PFSK-1 (cell line): ENCODE results near the gene TTC38.

Source experiments
- FOXP2 ChIP-seq: optimal IDR thresholded peaks from 2 replicates; pipeline ENCODE3; 2011; ENCODE audit warnings: borderline replicate concordance, control low read depth, inconsistent platforms; ENCODE audit not compliant: insufficient read depth; ENCODE audit errors: extremely low read length, extremely low read depth
- POLR2AphosphoS5 ChIP-seq: IDR thresholded peaks from 2 replicates; pipeline ENCODE4 v1.6.1; 2012; ENCODE audit warnings: low read depth, mild to moderate bottlenecking, control low read depth, low read length, moderate library complexity
- SIN3A ChIP-seq: IDR thresholded peaks from 2 replicates; pipeline ENCODE4 v1.6.1; 2012; ENCODE audit warnings: mild to moderate bottlenecking, low read length, moderate library complexity, borderline replicate concordance; ENCODE audit not compliant: insufficient read depth
- TAF1 ChIP-seq: IDR thresholded peaks from 2 replicates; pipeline ENCODE4 v1.6.1; 2012; ENCODE audit warnings: low read length, control low read depth, borderline replicate concordance; ENCODE audit not compliant: insufficient read depth
- TF ChIP-seq, protein P1 (sequence below), 2 experiments: IDR thresholded peaks; 2 replicates each; pipeline versions ENCODE4 v1.6.1 to v1.8.0; 2011 to 2012; ENCODE audit warnings: low read depth in 2 of 2, low read length in 2 of 2, control low read depth in 1 of 2, inconsistent platforms in 1 of 2, mild to moderate bottlenecking in 1 of 2, moderate library complexity in 1 of 2; ENCODE audit not compliant: insufficient read depth in 1 of 2

- no peak for TF ChIP-seq TAF1
- TF ChIP-seq, protein P1, sequence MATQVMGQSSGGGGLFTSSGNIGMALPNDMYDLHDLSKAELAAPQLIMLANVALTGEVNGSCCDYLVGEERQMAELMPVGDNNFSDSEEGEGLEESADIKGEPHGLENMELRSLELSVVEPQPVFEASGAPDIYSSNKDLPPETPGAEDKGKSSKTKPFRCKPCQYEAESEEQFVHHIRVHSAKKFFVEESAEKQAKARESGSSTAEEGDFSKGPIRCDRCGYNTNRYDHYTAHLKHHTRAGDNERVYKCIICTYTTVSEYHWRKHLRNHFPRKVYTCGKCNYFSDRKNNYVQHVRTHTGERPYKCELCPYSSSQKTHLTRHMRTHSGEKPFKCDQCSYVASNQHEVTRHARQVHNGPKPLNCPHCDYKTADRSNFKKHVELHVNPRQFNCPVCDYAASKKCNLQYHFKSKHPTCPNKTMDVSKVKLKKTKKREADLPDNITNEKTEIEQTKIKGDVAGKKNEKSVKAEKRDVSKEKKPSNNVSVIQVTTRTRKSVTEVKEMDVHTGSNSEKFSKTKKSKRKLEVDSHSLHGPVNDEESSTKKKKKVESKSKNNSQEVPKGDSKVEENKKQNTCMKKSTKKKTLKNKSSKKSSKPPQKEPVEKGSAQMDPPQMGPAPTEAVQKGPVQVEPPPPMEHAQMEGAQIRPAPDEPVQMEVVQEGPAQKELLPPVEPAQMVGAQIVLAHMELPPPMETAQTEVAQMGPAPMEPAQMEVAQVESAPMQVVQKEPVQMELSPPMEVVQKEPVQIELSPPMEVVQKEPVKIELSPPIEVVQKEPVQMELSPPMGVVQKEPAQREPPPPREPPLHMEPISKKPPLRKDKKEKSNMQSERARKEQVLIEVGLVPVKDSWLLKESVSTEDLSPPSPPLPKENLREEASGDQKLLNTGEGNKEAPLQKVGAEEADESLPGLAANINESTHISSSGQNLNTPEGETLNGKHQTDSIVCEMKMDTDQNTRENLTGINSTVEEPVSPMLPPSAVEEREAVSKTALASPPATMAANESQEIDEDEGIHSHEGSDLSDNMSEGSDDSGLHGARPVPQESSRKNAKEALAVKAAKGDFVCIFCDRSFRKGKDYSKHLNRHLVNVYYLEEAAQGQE (IDR thresholded peaks at IDR 0.05; ENCODE audit: insufficient read depth in 1 of 2, low read depth in 2 of 2, low read length in 2 of 2): no peak
- no peak for TF ChIP-seq SIN3A
- TF ChIP-seq POLR2AphosphoS5: no peak
- no peak for TF ChIP-seq FOXP2
Measured at GRCh38 chr22:46256358-46256958, 11.3 kb upstream of the TTC38 start.
